ENCODE measurements around the gene CLSTN2.

Gene CLSTN2

DNA sequence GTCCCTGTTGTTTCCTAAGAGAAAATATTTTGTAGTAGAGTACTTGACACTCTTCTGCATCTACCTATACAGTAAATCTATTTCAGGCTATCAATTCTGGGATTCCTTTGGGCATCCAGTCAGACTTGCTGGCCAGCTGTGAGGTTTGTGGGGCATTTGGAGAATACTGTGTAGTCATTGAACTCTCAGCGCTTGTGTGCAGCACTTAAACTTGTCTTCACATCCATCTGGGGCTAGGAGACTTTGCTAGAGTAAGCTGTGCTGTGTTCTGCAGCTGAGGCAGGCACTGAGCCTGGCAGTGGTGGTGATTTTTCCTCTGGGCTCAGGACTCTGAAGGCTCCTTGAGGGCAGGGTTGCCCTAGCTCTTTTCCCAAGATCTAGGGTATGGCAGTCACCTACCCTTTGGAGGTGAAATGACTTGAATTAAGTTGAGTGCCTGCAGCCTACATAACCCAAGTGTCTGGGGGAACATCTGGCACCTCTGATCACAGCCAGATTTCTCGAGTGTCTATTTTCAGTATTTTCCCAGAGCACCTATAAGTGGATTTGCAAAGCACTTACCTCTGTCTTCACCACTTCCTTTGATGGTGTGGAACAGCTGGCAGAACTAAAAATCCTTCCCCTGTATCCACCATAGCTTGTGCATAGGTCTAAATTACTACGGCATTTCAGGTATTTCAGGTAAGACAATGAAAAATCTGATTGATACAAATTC lies 19.3 kb downstream of the CLSTN2 start:
- TF ChIP-seq, protein P1, sequence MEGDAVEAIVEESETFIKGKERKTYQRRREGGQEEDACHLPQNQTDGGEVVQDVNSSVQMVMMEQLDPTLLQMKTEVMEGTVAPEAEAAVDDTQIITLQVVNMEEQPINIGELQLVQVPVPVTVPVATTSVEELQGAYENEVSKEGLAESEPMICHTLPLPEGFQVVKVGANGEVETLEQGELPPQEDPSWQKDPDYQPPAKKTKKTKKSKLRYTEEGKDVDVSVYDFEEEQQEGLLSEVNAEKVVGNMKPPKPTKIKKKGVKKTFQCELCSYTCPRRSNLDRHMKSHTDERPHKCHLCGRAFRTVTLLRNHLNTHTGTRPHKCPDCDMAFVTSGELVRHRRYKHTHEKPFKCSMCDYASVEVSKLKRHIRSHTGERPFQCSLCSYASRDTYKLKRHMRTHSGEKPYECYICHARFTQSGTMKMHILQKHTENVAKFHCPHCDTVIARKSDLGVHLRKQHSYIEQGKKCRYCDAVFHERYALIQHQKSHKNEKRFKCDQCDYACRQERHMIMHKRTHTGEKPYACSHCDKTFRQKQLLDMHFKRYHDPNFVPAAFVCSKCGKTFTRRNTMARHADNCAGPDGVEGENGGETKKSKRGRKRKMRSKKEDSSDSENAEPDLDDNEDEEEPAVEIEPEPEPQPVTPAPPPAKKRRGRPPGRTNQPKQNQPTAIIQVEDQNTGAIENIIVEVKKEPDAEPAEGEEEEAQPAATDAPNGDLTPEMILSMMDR (IDR thresholded peaks at IDR 0.05) = no peak
- H3K4me1 ChIP-seq = no peaks in the 10 kb centered on the region
- H3K4me3 ChIP-seq = no peak overlapping the region
- no peaks in the 10 kb centered on the region for H3K36me3 ChIP-seq
- H3K27me3 ChIP-seq = no peaks in the 10 kb centered on the region
- H3K27ac ChIP-seq = no peak overlapping the region
- no peak for DNase-seq
- intact Hi-C loops (cut with DNase I; ENCODE audit: low total_unique reads) = no loop called here
- H3K9me3 ChIP-seq = no peaks in the 10 kb centered on the region

DNA sequence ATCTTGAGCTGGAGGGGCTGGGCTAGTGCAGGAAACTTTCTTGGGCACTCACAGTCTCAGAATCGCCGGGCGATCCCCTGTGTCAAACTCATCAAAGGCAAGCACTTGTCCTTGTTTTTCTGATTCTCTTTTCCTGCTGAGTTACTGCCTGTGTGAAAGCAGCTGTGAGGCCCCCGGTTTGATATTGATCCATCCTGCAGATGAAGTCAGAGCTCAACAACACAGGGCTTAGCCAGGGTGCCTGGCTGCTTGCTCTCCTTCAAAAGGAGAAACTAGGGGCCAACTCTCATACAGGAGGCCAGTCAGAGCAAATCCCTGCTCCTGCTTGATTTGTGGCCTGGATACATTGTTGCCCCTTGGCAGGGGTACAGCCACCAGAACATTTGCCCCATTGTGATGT lies 22.9 kb downstream of the CLSTN2 start:
- H3K27ac ChIP-seq = no peak overlapping the region
- no peaks in the 10 kb centered on the region for H3K9me3 ChIP-seq
- no peak for DNase-seq
- no peaks in the 10 kb centered on the region for H3K4me1 ChIP-seq
- TF ChIP-seq, protein P1 (IDR thresholded peaks at IDR 0.05) = no peak
- H3K36me3 ChIP-seq = no peaks in the 10 kb centered on the region
- no peak overlapping the region for H3K4me3 ChIP-seq
- intact Hi-C loops (cut with DNase I; ENCODE audit: low total_unique reads) = no loop called here
- no peaks in the 10 kb centered on the region for H3K27me3 ChIP-seq

DNA sequence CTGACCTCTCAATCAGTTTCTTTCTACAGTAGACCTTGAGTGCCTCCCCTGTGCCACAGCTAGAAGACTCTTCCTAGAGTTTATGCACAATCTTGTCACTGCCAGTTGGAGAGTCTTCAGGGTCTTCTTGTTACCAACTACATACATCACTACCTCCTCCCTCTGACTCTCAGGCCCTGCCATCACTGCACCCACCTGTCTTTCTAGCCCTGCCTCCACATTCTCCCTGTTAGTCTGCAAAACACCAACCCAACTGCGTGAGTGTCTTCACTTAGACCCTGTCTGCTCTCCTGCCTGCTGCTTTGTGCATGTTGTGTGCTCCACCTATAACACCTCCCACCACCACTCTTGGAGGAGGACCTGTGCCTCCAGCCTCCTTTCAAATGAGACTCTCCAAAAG lies 34.4 kb downstream of the CLSTN2 start:
- no peaks in the 10 kb centered on the region for H3K4me1 ChIP-seq
- DNase-seq = no peak
- intact Hi-C loops (cut with DNase I; ENCODE audit: low total_unique reads) = no loop called here
- no peaks in the 10 kb centered on the region for H3K36me3 ChIP-seq
- TF ChIP-seq, protein P1 (IDR thresholded peaks at IDR 0.05) = no peak
- H3K4me3 ChIP-seq = no peak overlapping the region
- H3K27me3 ChIP-seq = no peaks in the 10 kb centered on the region
- H3K9me3 ChIP-seq = no peaks in the 10 kb centered on the region
- no peak overlapping the region for H3K27ac ChIP-seq

DNA sequence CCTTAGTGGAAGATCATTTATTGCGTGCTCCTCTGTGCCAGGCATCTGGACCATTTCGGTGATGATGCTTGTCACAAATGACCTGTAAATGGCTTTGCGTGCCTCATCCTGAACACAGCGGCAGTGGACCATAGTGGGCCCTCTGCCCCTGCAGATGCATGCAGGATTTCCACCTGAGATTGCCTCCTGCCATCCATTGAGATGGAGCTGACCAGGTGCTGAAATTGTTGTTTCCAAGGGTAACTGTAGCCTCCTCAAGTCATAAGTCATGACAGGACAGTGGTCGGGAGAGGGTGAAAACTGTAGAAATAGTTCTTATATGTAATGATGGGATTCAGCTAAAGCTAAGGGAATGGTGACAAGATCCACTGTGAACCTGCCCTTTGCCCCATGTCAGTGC lies 35.5 kb downstream of the CLSTN2 start:
- no peaks in the 10 kb centered on the region for H3K27me3 ChIP-seq
- H3K4me1 ChIP-seq = no peaks in the 10 kb centered on the region
- DNase-seq = no peak
- H3K27ac ChIP-seq = no peak overlapping the region
- H3K4me3 ChIP-seq = no peak overlapping the region
- H3K9me3 ChIP-seq = no peaks in the 10 kb centered on the region
- TF ChIP-seq, protein P1 (IDR thresholded peaks at IDR 0.05) = no peak
- no peaks in the 10 kb centered on the region for H3K36me3 ChIP-seq
- intact Hi-C loops (cut with DNase I; ENCODE audit: low total_unique reads) = no loop called here

DNA sequence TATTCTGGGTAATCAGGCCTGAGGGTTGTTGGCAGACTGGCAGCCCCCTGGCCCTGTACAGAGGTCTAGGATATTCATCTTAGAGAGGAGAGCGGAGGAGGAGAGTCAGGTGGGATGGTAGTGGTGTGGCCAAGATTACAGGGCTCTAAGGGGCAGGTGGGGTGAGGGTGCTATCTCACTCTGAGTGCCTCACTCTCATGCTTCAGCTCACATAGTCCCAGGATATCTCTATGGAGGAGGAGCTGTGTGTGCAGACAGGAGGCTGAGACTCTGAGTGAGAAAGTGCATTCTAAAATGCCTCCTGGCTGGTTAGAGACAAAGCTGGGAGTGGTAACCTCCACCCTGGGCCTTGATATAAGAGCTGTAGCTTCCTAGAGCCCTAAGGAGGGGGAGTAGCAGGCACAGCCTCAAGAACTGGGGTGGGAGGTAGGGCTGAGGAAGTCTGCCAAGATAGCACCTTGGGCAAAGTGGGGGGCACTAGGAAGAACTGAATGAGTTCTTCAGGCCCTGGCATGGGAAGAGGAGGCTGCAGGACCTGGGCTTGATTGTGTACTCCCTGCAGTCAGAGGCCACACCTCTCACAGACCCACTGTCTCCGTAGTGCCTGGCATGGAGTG lies 39.9 kb downstream of the CLSTN2 start:
- peaks cover 0 to 4% (median 0%) of the 10 kb centered on the region in 4 donors for H3K4me1 ChIP-seq
- H3K27me3 ChIP-seq = no peaks in the 10 kb centered on the region
- no peaks in the 10 kb centered on the region for H3K9me3 ChIP-seq
- no peak for DNase-seq
- no peak overlapping the region for H3K4me3 ChIP-seq
- no peak overlapping the region for H3K27ac ChIP-seq
- TF ChIP-seq, protein P1 (IDR thresholded peaks at IDR 0.05) = no peak
- no peaks in the 10 kb centered on the region for H3K36me3 ChIP-seq
- intact Hi-C loops (cut with DNase I; ENCODE audit: low total_unique reads) = no loop called here

Data from tibial artery (tissue), 4 donors.